Glutamatergic neuron (in vitro differentiated cells): Measurements from ENCODE around the gene HSPA12A. TPM values are rescaled to one million over a fixed set of nuclear protein-coding genes. Genes with fewer than 3 reads are reported as not detected.
A peak's percentile ranks its signal among the peaks of the same experiment; 100 is the strongest.

Experiments used
- DNase-seq: peaks from one replicate; pipeline ENCODE4 v3.0.0; 2022
- H3K27ac Mint-ChIP-seq: one replicate; pipeline ENCODE4 v1.8.0; 2020; ENCODE audit warnings: mild to moderate bottlenecking, mixed read lengths, inconsistent platforms; ENCODE audit not compliant: unreplicated experiment
- H3K27me3 Mint-ChIP-seq: one replicate; pipeline ENCODE4 v1.8.0; 2020; ENCODE audit warnings: mild to moderate bottlenecking, moderate library complexity, mixed read lengths, inconsistent platforms; ENCODE audit not compliant: unreplicated experiment
- H3K36me3 Mint-ChIP-seq: one replicate; pipeline ENCODE4 v1.8.0; 2020; ENCODE audit warnings: mild to moderate bottlenecking, mixed read lengths, inconsistent platforms; ENCODE audit not compliant: unreplicated experiment
- H3K4me1 Mint-ChIP-seq: one replicate; pipeline ENCODE4 v1.8.0; 2020; ENCODE audit warnings: mild to moderate bottlenecking, low read depth, mixed read lengths, inconsistent platforms; ENCODE audit not compliant: unreplicated experiment
- H3K4me3 Mint-ChIP-seq: one replicate; pipeline ENCODE4 v1.8.0; 2020; ENCODE audit warnings: mild to moderate bottlenecking, mixed read lengths, inconsistent platforms; ENCODE audit not compliant: unreplicated experiment
- H3K9me3 Mint-ChIP-seq: one replicate; pipeline ENCODE4 v1.8.0; 2020; ENCODE audit warnings: mild to moderate bottlenecking, moderate library complexity, mixed read lengths, inconsistent platforms; ENCODE audit not compliant: unreplicated experiment
- total RNA-seq: library from RNA; stranded (reverse); fragmentation: NEBNext Ultra II Directional; extraction: Animal tissue kit (Norgen Biotek cat#: 25700); gene quantifications from one replicate; pipeline ENCODE4 v1.2.1, GENCODE V29; 2021; ENCODE audit not compliant: unreplicated experiment
- TF ChIP-seq, protein P1 (sequence below): fragments of 200-600 bp; sonication (generic); IDR thresholded peaks from one replicate; pipeline ENCODE4 v1.5.0; 2021; ENCODE audit not compliant: partially characterized antibody, unreplicated experiment

HSPA12A gene
- total RNA-seq, 1 donor from 2014 or later, result 75.0 TPM

DNA sequence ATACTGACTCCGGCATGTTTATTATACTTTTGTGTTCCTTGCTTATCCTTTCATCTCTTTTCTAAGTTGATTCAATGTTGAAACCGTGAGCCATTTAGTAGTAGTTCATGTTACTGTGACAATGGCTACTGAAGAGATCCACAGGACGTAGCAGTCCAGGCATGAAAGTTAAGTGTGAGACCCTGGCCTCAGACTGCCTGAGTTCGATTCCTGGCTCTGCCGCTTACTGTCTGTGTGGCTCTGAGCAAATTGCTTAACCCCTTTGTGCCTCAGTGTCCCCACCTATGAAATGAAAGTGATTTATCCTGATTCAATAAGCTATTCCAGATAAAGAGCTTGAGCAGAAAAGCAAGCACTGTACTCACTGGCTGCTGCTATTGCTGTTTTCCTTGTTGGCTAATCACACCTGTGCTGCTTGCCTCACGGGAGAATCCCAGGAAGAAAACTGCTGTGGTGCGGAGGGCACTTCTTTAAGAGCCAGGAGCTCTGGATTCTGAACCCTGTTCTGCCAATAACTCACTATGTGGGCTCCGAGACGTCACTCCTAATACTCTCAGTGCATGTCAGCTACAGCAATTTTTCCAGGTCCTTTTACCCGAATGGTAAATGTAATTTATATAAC lies 83.2 kb downstream of the HSPA12A start:
- Mint-ChIP-seq H3K4me3 (no peak overlapping the region), H3K36me3 (no peaks in the 10 kb centered on the region), H3K4me1 (no peaks in the 10 kb centered on the region), H3K27me3 (peaks cover 3% of the 10 kb centered on the region), H3K27ac (no peak overlapping the region), H3K9me3 (no peaks in the 10 kb centered on the region)
- TF ChIP-seq, protein P1, sequence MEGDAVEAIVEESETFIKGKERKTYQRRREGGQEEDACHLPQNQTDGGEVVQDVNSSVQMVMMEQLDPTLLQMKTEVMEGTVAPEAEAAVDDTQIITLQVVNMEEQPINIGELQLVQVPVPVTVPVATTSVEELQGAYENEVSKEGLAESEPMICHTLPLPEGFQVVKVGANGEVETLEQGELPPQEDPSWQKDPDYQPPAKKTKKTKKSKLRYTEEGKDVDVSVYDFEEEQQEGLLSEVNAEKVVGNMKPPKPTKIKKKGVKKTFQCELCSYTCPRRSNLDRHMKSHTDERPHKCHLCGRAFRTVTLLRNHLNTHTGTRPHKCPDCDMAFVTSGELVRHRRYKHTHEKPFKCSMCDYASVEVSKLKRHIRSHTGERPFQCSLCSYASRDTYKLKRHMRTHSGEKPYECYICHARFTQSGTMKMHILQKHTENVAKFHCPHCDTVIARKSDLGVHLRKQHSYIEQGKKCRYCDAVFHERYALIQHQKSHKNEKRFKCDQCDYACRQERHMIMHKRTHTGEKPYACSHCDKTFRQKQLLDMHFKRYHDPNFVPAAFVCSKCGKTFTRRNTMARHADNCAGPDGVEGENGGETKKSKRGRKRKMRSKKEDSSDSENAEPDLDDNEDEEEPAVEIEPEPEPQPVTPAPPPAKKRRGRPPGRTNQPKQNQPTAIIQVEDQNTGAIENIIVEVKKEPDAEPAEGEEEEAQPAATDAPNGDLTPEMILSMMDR, result no peak
- DNase-seq, result no peak

DNA sequence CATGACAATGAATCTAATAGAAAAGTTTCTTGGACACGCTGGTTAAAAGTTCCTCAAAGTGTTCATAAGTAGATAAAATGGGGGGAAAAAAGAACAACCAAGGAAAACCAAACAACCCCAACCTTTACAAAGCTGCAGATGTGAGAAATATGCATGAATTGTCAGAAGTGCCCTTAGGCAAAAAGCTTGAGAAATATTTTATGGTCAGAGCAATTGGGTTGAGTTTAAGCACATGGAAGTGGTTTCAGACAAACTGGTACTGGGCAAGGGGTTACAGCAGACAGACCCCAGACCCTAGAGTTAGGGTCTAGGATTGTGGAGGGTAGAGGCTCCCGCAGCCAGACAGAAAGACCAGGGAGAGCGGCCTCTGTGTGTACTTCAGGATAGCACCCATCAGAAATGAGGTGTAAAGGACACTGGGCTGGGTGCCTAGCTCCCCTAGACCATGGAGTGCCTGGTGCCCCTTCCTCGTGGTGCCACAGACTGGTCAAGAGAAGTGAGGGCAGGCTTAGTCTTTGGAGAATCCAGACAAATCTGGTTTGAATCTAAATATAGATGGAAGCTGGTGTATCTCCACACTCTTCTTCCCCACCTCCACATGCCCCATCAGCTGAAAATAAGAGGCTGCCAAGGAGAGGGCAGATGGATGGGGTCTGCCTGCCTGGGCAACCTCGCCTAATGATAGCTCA lies 84.4 kb downstream of the HSPA12A start:
- Mint-ChIP-seq H3K36me3 (no peaks in the 10 kb centered on the region), H3K4me3 (no peak overlapping the region), H3K27ac (no peak overlapping the region), H3K27me3 (peaks cover 3% of the 10 kb centered on the region), H3K4me1 (no peaks in the 10 kb centered on the region), H3K9me3 (no peaks in the 10 kb centered on the region)
- TF ChIP-seq, protein P1, result no peak
- no peak for DNase-seq

DNA sequence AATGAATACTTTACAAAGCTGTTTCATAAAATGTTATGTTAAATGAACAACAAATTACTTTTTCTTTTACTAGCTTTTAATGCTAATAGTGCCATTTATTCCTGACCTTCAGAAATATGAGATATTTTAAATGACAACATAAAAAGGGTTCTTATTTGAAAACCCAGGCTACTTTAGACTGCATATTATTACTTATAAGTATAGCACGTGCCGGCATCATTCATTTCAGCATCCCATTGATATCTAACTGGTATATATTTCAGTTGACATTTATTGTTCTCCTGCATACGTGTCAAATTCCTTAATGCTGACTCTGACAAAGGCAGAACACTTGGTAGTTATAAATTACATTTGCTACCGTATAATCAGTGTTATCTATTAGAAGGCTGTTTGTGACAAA lies 86.3 kb downstream of the HSPA12A start:
- H3K27me3 Mint-ChIP-seq, result peaks cover 3% of the 10 kb centered on the region
- H3K9me3 Mint-ChIP-seq, result no peaks in the 10 kb centered on the region
- H3K4me3 Mint-ChIP-seq, result no peak overlapping the region
- TF ChIP-seq, protein P1, result no peak
- DNase-seq, result no peak
- no peaks in the 10 kb centered on the region for H3K36me3 Mint-ChIP-seq
- no peak overlapping the region for H3K27ac Mint-ChIP-seq
- no peaks in the 10 kb centered on the region for H3K4me1 Mint-ChIP-seq

DNA sequence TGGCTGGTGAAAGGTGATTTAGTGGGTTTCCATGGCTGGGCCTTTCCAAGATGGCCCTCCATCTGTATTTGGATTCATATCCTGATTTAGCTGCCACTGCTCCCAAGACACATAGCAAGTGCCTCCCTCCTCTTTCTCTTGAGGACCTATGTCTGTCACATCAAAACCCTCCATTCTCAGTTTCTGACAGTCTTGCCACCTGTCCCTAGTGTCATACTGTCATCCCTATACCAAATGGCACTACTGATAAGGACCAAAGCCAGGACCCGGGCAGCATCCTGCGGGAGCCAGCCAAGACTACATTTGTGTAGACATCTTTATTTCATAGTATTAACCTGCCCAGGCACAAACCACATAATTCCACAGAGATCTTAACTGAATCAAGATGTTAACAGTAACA lies 86.8 kb downstream of the HSPA12A start:
- no peaks in the 10 kb centered on the region for H3K4me1 Mint-ChIP-seq
- no peak overlapping the region for H3K4me3 Mint-ChIP-seq
- DNase-seq, result no peak
- no peak overlapping the region for H3K27ac Mint-ChIP-seq
- TF ChIP-seq, protein P1, result no peak
- peaks cover 3% of the 10 kb centered on the region for H3K27me3 Mint-ChIP-seq
- no peaks in the 10 kb centered on the region for H3K36me3 Mint-ChIP-seq
- no peaks in the 10 kb centered on the region for H3K9me3 Mint-ChIP-seq

DNA sequence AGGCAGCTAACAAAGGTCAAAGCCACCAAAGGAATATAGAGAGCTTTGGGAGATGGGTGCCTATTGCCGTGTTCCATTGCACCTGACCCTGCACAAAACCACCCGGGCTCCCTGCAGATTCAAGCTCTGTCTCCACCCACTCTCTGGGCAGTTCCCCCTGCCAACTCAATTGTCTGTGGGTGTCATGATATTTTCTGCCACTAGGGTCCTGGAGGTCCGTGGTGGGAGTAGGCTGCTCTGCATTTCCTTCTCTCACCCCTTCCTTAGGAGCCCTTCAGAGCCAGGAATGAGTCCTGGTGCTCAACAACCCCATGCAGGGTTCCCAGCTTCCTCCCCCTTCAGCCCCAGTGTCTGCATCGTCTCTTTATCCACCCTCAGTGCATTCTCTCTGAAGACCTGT lies 87.5 kb downstream of the HSPA12A start:
- Mint-ChIP-seq H3K27ac (no peak overlapping the region), H3K36me3 (peaks cover 3% of the 10 kb centered on the region), H3K9me3 (peaks cover 3% of the 10 kb centered on the region), H3K27me3 (peaks cover 3% of the 10 kb centered on the region), H3K4me1 (no peaks in the 10 kb centered on the region), H3K4me3 (no peak overlapping the region)
- no peak for DNase-seq
- TF ChIP-seq, protein P1, result peak; percentile 83
